ENCODE data around the gene CTCFL.

Gene CTCFL

DNA sequence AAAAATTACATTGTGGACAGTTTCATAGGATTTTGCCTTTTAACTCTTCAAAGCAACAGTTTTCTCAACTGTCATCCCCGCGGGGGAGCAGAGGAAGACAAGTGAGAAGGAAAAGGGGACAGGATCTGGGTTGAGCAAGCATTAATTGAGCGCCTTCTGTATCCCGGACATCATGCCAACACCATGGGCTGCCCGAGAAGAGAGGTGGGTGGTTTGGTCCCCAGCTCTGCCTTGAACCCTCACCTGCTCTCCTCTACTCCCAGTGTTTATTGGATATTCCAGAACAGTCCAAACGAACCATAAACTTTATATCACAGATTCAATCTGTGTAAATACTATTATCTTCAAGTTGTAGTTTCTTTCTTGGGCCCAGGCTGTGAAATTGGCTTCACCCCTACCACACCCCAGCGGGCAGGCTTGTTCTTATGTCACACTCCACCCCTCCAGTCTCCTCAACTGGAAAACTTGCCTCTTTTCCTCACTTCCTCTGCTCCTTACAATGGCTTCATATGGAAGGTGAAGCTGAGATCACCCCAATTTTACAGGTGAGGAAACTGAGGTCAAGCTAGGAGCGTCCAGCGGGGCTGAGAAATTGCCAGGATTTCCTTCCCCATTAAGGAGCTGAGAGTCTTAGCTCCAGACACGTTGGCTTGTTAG lies 42.0 kb upstream of the CTCFL start:
- Histone ChIP-seq H3K9me3 (ENCODE audit: control insufficient read depth, insufficient read depth, low read length) (no peaks in the 10 kb centered on the region), H3K4me1 (ENCODE audit: control insufficient read depth, insufficient read depth, low read length) (no peaks in the 10 kb centered on the region), H3K27me3 (ENCODE audit: control insufficient read depth, insufficient read depth, low read length) (no peaks in the 10 kb centered on the region), H3K4me3 (ENCODE audit: low read length) (no peak overlapping the region), H3K36me3 (ENCODE audit: control insufficient read depth, insufficient read depth, low read length) (no peaks in the 10 kb centered on the region), H3K27ac (ENCODE audit: low read length) (no peak overlapping the region)
- no CpG with 5 or more reads among the region's 10 CpGs for WGBS (ENCODE audit: insufficient coverage, insufficient read length)
- DNase-seq (ENCODE audit: low read depth, low spot score), result no peak

DNA sequence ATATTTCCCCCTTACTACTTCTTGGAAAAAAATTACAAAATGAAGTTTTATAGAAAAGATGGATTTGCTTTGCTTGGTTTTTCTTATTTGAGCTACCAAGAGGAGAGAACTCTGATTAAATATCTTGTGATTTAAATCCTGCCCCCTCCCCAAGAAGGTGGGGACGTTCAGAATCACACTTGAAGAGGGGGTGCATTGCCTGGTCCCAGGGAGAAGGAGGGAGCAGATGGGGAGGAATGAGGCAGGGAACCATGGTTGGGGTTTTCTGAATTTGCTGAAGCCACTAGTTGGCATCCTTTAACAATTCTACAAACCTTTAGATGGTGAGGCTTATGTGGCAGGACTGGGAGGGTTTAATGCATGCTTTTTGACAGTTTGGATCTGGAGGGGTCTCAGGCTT lies 41.5 kb upstream of the CTCFL start:
- H3K27me3 ChIP-seq (ENCODE audit: control insufficient read depth, insufficient read depth, low read length), result no peaks in the 10 kb centered on the region

GRCh38 chr20:57564951-57565642 lies 40.2 kb upstream of the CTCFL start:
- DNase-seq (ENCODE audit: low read depth, low spot score), result no peak
- Histone ChIP-seq H3K27ac (ENCODE audit: low read length) (no peak overlapping the region), H3K4me1 (ENCODE audit: control insufficient read depth, insufficient read depth, low read length) (no peaks in the 10 kb centered on the region), H3K4me3 (ENCODE audit: low read length) (no peak overlapping the region), H3K27me3 (ENCODE audit: control insufficient read depth, insufficient read depth, low read length) (no peaks in the 10 kb centered on the region), H3K36me3 (ENCODE audit: control insufficient read depth, insufficient read depth, low read length) (no peaks in the 10 kb centered on the region), H3K9me3 (ENCODE audit: control insufficient read depth, insufficient read depth, low read length) (no peaks in the 10 kb centered on the region)
- WGBS (ENCODE audit: insufficient coverage, insufficient read length), result no CpG with 5 or more reads among the region's 11 CpGs

More for the DNA sequence above, 41.5 kb upstream of the CTCFL start:
- Histone ChIP-seq H3K4me1 (ENCODE audit: control insufficient read depth, insufficient read depth, low read length) (no peaks in the 10 kb centered on the region), H3K4me3 (ENCODE audit: low read length) (no peak overlapping the region), H3K27ac (ENCODE audit: low read length) (no peak overlapping the region), H3K9me3 (ENCODE audit: control insufficient read depth, insufficient read depth, low read length) (no peaks in the 10 kb centered on the region), H3K36me3 (ENCODE audit: control insufficient read depth, insufficient read depth, low read length) (no peaks in the 10 kb centered on the region)
- no CpG with 5 or more reads among the region's 1 CpG for WGBS (ENCODE audit: insufficient coverage, insufficient read length)
- DNase-seq (ENCODE audit: low read depth, low spot score), result no peak

DNA sequence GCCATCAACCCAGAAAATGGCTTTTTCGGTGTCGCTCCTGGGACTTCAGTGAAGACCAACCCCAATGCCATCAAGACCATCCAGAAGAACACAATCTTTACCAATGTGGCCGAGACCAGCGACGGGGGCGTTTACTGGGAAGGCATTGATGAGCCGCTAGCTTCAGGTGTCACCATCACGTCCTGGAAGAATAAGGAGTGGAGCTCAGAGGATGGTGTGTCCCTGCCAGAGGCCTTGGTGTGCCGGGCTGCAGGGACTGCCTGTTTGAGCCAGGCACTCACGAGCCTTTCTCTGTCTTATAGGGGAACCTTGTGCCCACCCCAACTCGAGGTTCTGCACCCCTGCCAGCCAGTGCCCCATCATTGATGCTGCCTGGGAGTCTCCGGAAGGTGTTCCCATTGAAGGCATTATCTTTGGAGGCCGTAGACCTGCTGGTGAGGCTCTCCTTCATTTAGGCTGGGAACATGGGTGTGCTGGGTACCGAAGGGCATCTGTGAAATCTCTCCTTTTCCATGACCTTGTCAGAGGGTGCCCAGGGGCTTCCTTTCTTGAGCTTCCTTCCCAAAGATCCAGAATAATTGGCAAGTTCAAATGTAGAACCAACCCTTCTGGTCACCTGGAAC lies 39.4 kb upstream of the CTCFL start:
- Histone ChIP-seq H3K27ac (ENCODE audit: low read length) (no peak overlapping the region), H3K4me1 (ENCODE audit: control insufficient read depth, insufficient read depth, low read length) (no peaks in the 10 kb centered on the region), H3K9me3 (ENCODE audit: control insufficient read depth, insufficient read depth, low read length) (no peaks in the 10 kb centered on the region), H3K36me3 (ENCODE audit: control insufficient read depth, insufficient read depth, low read length) (no peaks in the 10 kb centered on the region), H3K27me3 (ENCODE audit: control insufficient read depth, insufficient read depth, low read length) (no peaks in the 10 kb centered on the region), H3K4me3 (ENCODE audit: low read length) (no peak overlapping the region)
- no CpG with 5 or more reads among the region's 14 CpGs for WGBS (ENCODE audit: insufficient coverage, insufficient read length)
- DNase-seq (ENCODE audit: low read depth, low spot score), result no peak

DNA sequence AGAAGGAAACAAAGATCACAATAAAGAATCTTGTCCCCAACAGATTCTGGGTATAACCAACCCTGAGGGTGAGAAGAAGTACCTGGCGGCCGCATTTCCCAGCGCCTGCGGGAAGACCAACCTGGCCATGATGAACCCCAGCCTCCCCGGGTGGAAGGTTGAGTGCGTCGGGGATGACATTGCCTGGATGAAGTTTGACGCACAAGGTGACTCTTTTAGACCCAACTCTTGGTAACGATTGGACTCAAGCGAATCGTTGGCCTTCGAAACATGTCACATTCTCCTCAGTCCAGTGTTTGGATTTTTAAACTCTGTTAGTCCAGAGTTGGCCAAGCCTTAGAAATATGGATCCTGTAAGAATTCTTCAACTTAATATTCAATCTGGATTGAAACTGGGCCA lies 38.6 kb upstream of the CTCFL start:
- Histone ChIP-seq H3K36me3 (ENCODE audit: control insufficient read depth, insufficient read depth, low read length) (no peaks in the 10 kb centered on the region), H3K27me3 (ENCODE audit: control insufficient read depth, insufficient read depth, low read length) (no peaks in the 10 kb centered on the region), H3K9me3 (ENCODE audit: control insufficient read depth, insufficient read depth, low read length) (no peaks in the 10 kb centered on the region), H3K4me1 (ENCODE audit: control insufficient read depth, insufficient read depth, low read length) (no peaks in the 10 kb centered on the region), H3K27ac (ENCODE audit: low read length) (no peak overlapping the region), H3K4me3 (ENCODE audit: low read length) (no peak overlapping the region)
- DNase-seq (ENCODE audit: low read depth, low spot score), result no peak
- no CpG with 5 or more reads among the region's 12 CpGs for WGBS (ENCODE audit: insufficient coverage, insufficient read length)

DNA sequence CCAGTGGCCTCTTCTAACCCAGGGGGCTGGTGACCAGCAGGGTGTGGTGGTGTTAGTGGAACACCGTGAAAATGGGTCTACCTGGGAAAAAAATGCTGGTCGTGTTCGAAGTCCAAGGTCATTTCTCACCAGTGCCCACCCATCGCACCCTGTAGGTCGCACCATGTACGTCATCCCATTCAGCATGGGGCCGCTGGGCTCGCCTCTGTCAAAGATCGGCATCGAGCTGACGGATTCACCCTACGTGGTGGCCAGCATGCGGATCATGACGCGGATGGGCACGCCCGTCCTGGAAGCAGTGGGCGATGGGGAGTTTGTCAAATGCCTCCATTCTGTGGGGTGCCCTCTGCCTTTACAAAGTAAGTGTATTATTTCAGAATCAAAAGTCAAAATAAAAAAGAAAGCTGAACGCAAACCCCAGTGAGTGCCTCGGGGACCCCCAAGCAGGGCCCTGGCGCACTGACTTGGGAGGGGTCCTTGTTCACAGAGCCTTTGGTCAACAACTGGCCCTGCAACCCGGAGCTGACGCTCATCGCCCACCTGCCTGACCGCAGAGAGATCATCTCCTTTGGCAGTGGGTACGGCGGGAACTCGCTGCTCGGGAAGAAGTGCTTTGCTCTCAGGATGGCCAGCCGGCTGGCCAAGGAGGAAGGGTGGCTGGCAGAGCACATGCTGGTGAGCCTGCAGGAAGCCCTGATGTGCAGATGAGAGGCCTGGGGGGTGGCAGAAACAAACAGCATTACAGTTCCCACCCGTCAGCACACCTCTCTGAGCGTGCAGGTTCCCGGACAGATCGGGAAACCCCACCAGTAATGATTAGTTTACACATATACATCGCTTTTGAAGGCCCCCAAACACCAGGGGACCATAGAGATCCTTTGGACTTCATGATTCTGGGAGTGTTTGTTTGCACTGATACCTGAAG lies 37.9 kb upstream of the CTCFL start:
- Histone ChIP-seq H3K9me3 (ENCODE audit: control insufficient read depth, insufficient read depth, low read length) (no peaks in the 10 kb centered on the region), H3K4me3 (ENCODE audit: low read length) (no peak overlapping the region)
- WGBS (ENCODE audit: insufficient coverage, insufficient read length), result no CpG with 5 or more reads among the region's 35 CpGs

DNA sequence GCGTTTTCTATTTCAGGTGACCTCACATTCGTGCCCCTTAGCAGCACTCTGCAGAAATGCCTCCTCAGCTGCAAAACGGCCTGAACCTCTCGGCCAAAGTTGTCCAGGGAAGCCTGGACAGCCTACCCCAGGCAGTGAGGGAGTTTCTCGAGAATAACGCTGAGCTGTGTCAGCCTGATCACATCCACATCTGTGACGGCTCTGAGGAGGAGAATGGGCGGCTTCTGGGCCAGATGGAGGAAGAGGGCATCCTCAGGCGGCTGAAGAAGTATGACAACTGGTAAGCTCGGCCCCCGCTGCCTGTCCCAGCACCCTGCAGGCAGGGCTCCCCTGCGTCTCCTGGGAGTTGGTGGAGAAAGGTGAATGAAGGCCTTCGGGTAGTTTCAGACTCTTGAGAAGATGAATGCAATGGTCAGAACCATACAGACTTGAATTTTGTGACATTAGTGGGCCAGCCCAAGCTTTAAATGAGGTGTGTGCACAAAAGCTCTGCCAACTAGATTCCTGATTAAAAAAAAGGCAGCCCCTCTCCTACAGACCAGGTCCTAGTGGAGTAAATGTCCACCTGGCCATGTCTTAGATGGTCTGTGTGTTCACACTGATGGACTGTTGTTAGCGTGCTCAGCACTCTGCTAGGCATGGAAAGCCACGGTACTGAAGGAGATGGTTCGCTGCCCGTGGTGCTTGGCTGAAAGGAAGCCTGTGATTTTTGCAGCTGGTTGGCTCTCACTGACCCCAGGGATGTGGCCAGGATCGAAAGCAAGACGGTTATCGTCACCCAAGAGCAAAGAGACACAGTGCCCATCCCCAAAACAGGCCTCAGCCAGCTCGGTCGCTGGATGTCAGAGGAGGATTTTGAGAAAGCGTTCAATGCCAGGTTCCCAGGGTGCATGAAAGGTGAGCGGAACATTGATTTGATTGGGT lies 36.7 kb upstream of the CTCFL start:
- Histone ChIP-seq H3K4me1 (ENCODE audit: control insufficient read depth, insufficient read depth, low read length) (no peaks in the 10 kb centered on the region), H3K27ac (ENCODE audit: low read length) (no peak overlapping the region), H3K36me3 (ENCODE audit: control insufficient read depth, insufficient read depth, low read length) (no peaks in the 10 kb centered on the region), H3K4me3 (ENCODE audit: low read length) (no peak overlapping the region), H3K9me3 (ENCODE audit: control insufficient read depth, insufficient read depth, low read length) (no peaks in the 10 kb centered on the region), H3K27me3 (ENCODE audit: control insufficient read depth, insufficient read depth, low read length) (no peaks in the 10 kb centered on the region)
- DNase-seq (ENCODE audit: low read depth, low spot score), result no peak
- WGBS (ENCODE audit: insufficient coverage, insufficient read length), result no CpG with 5 or more reads among the region's 24 CpGs

More for the DNA sequence above, 37.9 kb upstream of the CTCFL start:
- no peak for DNase-seq (ENCODE audit: low read depth, low spot score)
- no peaks in the 10 kb centered on the region for H3K36me3 ChIP-seq (ENCODE audit: control insufficient read depth, insufficient read depth, low read length)
- H3K4me1 ChIP-seq (ENCODE audit: control insufficient read depth, insufficient read depth, low read length), result no peaks in the 10 kb centered on the region
- no peaks in the 10 kb centered on the region for H3K27me3 ChIP-seq (ENCODE audit: control insufficient read depth, insufficient read depth, low read length)
- no peak overlapping the region for H3K27ac ChIP-seq (ENCODE audit: low read length)

DNA sequence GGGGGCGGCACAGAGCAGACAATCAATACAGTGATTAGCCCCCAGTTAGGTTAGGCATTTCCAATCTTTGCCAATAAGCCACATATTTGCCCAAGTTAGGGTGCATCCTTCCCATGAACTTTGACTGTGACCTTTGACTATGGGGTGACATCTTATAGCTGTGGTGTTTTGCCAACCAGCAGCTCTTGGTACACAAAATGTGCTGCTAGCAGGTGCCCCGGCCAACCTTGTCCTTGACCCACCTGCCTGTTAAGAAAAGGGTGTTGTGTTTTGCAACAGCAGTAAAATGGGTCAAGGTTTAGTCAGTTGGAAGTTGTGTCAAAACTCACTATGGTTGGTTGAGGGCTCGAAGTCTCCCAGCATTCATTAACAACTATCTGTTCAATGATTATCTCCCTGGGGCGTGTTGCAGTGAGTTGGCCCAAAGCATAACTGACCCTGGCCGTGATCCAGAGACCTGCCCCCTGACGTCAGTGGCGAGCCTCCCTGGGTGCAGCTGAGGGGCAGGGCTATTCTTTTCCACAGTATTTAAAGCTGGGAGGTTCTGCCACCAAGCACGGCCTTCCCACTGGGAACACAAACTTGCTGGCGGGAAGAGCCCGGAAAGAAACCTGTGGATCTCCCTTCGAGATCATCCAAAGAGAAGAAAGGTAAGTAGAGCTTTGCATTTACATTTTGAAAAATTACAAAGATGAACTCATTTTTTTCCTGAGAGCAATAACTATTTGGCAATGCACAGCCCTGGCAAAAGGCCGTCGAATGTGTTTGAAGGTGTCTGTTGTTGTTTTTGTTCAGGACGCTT lies 35.8 kb upstream of the CTCFL start, which contains the start of gene PCK1:
Gene PCK1 (plus strand): TSS at position 557 of the 802 bp plus-strand sequence. CDS start 302 bp downstream, outside the sequence.
- Histone ChIP-seq H3K9me3 (ENCODE audit: control insufficient read depth, insufficient read depth, low read length) (no peaks in the 10 kb centered on the region), H3K27me3 (ENCODE audit: control insufficient read depth, insufficient read depth, low read length) (no peaks in the 10 kb centered on the region), H3K27ac (ENCODE audit: low read length) (no peak within 1 kb of the TSS), H3K36me3 (ENCODE audit: control insufficient read depth, insufficient read depth, low read length) (no peaks in the 10 kb centered on the region), H3K4me1 (ENCODE audit: control insufficient read depth, insufficient read depth, low read length) (no peaks in the 10 kb centered on the region), H3K4me3 (ENCODE audit: low read length) (no peak within 1 kb of the TSS)
- no CpG with 5 or more reads among the region's 14 CpGs for WGBS (ENCODE audit: insufficient coverage, insufficient read length)
- no peak for DNase-seq (ENCODE audit: low read depth, low spot score)

Data from iPS DF 6.9 (cell line).